Measurements from ENCODE around the gene PRICKLE1. TPM values are rescaled to one million over a fixed set of nuclear protein-coding genes. Genes with fewer than 3 reads are reported as not detected.

The PRICKLE1 gene
- total and polyA plus RNA-seq, 2 of the 4 experiments (the other 2 are of a cell fraction) = 21.3 to 21.7 TPM

Small RNA genes lying within 50 kb of the gene (microRNA-seq; reads per million reads assigned to microRNA genes)
- gene AC079600.1 (ENCODE audit: insufficient read depth, insufficient read length) (not detected), gene AC079600.2 (ENCODE audit: insufficient read depth, insufficient read length) (not detected), gene RF00019 (ENCODE audit: insufficient read depth, insufficient read length) (not detected)

Small RNA genes lying within 50 kb of the gene (small RNA-seq; reads per million reads assigned to genes)
- gene AC079600.1 (0 to 21.1 (median 0) reads per million in 5 experiments), gene AC079600.2 (0 reads per million in 5 experiments), gene RF00019 (0 reads per million in 5 experiments)
